HG03432 (cell line): Measurements from ENCODE around the gene RAD51D.
A peak's percentile ranks its signal among the peaks of the same experiment; 100 is the strongest.
"Not testable (repeated sequence)": the region's sequence is repeated elsewhere in the genome, so short reads cannot be mapped to it uniquely, and the experiment has no call there.

Experiments used
- ATAC-seq: cut with Tn5 transposase; IDR thresholded peaks from one replicate; pipeline ENCODE4 v1.9.1; 2021; ENCODE audit warnings: mild to moderate bottlenecking, moderate library complexity; ENCODE audit not compliant: unreplicated experiment

RAD51D gene

DNA sequence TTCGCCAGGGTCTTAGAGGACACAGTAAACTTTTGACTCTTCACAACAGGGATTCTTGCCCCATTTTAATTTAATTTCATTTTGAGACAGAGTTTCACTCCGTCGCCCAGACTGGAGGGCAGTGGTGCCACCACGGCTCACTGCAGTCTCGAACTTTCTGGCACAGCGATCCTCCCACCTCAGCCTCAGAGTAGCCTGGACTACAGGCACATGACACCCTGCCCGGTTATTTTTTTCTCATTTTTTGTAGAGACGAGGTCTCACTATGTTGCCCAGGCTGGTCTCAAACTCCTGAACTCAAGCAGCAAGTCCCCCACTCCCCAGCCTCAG, 22.8 kb upstream of the RAD51D start:
- peak; percentile 18 for ATAC-seq

GRCh38 chr17:35141681-35142466, 22.2 kb upstream of the RAD51D start, which contains the start of gene NLE1:
Gene NLE1 (minus strand): TSS chr17:35142303. CDS start chr17:35142275, 28 bp downstream.
- ATAC-seq = peak; percentile 89

- no peak for ATAC-seq
These were observed 18.6 kb upstream of the RAD51D start for GRCh38 chr17:35138218-35138617.

DNA sequence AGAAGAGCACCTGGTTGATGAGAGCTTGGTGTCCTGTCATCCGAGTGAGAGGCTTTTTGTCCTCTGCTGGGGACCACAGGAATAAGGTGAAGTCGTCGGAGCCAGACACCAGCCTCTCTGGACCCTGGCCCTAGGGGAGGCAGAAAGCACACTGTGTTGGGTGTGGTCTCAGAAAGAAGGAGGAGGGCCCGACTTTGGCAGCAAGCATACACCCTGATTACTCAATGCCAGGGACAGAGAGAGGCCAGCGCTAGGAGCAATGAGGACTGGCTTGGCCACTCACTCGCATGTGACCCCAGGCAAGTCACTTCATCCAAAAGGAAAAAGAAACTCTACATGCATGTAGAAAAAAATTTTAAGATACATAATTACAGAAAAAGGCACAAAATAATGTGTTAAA, 15.7 kb upstream of the RAD51D start:
- no peak for ATAC-seq

DNA sequence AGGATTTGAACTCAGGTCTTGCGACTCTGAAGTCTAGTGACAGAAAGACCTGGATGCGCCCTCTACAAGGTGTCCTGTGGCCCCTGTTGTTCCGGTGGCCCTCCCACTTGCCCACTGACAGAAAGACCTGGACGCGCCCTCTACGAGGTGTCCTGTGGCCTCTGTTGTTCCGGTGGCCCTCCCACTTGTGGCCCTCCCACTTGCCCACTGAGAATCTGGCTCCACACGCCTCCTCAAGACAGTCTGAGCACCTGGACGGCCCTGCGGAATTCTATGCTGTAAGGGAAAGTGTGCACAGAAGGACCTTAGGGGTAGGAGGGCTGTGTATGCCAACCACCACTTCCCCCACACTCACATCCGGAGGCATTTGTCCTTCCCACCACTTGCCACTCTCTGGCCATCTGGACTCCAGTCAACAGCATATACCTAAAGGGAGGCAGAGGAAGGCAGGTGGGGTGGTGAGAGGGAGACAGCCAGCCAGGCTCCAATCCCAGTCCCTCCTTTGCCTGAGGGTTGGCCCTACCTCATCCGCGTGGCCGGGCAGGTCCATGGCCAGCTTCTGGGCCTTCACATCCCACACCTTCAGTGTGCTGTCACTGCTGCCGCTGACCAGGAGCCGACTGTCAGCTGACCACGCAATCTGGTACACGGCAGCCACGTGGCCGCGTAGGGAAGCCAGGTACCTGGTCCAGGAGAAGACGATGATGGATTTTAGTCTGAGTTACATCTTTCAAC, 13.3 kb upstream of the RAD51D start:
- no peak for ATAC-seq

DNA sequence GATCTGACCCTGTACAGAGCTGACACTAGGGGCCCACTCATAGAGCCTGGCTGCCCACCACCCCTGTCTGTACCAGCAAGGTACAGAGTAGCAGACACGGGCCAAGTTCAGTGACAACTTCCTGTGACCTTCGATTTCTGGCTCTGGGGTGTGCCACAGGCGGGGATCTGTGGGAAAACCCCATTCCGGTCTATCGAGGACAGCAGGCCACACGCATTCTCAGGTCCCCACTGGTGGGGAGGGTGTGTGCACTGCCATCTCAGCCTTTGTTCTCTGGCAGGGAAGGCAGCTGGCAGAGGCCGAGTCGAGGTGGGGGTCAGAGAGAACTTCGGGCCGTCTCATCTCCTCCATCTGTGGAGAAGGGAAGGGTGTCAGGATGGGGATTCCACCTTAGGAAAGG, 12.4 kb upstream of the RAD51D start:
- ATAC-seq = no peak

DNA sequence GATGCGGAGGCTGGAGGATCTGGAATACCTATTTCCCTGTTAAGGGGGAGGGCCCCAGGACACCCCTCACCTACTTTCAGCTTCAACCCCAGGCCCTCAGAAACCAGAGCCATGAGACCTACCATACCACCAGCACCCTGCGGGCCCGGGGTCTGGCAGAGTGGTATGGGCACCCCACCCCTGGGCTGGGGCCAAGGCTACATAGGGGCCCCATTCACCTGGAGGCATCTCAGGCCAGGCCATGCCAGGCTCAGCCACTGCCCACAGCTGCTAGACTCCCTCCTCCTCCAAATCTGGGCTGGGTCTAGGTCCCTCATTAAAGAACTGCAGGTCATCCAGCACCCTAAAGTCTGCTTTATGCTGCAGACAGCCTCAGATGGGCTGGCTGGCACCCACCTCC, 10.7 kb upstream of the RAD51D start:
- no peak for ATAC-seq

DNA sequence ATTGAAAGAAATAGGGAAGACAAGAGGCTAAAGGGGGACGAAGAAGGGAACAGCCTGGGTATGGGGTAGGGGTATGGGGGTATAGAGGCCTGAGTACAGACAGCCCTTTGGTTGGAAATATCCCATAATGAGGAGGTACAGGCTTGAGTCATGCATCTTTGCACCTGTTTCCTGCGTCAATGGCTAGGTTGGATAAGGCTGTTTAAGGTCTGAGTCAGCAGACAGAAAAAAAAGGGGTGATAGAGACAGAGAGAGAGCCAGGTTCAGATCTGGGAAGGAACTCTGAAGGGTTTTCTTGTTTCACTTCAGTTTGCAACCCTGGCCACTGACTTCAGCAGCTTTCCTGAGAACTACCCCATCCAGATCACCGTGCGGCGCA, 10.3 kb upstream of the RAD51D start:
- no peak for ATAC-seq

DNA sequence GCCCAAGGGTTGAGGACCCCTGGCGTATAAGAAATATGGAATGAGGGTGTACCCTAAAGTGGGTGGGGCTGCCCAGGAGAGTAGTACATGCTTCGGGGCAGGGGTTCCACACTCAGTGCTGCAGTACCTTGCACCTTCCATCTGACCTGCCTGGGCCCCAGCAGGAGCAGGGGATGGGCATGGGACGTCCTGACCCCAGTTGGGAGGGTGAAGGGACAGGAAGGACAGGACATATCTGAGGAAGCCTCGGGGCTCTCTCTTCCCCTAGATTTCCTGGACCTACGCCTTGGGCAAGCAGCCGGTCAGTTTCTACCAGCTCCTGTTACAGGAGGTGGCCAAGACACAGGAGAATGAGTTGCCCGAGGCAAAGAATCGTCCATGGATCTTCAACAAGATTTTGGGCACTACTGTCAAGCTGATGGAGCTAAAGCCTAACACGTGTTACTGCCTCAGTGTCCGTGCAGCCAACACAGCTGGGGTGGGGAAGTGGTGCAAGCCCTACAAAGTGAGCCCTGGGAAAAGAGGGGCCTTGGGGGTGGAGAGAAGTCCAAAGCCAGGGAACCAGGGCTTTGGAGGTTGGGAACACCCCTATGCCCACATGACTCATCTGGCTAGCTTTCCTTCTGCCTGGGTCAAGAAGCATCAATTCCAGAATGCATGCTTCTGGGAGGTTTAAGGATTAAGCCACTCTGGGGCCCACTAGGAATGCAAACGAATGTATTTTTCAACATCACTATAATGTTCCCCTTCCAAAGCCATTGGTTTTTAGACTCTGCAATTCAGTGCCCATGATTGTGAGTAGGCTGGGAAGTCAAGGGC, 9.7 kb upstream of the RAD51D start:
- ATAC-seq = no peak

- no peak for ATAC-seq
These were observed 8.3 kb upstream of the RAD51D start for GRCh38 chr17:35127751-35128514.

DNA sequence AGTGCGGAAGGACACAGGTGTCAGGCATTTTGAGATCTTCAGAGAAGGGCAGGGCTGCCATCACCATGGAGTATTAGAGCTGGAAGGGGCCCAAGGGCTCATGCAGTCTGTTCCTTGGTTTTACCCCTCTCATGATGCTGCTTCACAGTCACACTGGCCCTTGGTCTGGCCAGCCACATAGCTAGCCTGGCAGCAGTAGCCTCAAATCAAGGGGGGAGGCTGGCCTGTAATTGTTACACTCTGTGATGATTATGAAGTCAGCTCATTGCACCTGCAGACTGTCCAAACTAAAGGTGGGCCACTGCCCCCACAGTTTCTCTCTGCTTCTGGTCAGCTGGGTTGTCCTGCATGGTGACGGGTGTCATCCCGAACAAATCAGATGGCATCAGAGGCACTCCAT, 1.7 kb upstream of the RAD51D start, which contains the start of gene FNDC8:
TSS of gene FNDC8 (plus strand) at position 301 of the 400 bp plus-strand sequence. CDS start at position 380, 79 bp downstream.
- no peak for ATAC-seq

- ATAC-seq = no peak
These were observed 1.7 kb downstream of the RAD51D start for GRCh38 chr17:35117984-35118383.

DNA sequence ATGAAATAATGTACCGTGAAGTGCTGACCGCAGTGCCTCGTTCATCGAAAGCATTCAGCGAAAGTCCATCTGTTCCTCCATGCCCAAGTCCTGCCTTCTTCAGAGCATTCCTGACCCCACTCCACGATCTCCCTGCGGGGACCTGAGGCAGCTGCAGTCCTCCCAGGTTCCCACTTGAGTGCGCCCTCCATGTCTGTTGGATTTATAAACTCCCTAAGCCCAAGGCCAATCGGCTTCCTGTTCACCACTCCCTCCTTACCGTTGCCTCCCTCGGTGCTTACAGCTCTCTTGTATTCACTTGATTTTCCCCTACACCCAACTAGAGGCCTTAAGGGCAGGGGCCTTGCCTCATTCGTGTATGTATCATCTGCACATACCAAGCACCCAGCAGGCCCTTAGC, 2.8 kb downstream of the RAD51D start:
- ATAC-seq = no peak

DNA sequence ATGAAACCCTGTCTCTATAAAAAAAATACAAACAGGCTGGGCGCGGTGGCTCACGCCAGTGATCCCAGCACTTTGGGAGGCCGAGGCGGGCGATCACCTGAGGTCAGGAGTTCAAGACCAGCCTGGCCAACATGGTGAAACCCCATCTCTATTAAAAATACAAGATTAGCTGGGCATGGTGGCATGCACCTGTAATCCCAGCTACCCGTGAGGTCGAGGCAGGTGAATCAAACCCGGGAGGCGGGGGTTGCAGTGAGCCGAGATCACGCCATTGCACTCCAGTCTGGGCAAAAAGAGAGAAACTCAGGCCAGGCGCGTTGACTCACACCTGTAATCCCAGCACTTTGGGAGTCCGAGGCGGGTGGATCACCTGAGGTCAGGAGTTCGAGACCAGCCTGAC, 8.9 kb downstream of the RAD51D start:
- ATAC-seq = not testable (repeated sequence)

GRCh38 chr17:35104844-35105450, 14.7 kb downstream of the RAD51D start:
- no peak for ATAC-seq

DNA sequence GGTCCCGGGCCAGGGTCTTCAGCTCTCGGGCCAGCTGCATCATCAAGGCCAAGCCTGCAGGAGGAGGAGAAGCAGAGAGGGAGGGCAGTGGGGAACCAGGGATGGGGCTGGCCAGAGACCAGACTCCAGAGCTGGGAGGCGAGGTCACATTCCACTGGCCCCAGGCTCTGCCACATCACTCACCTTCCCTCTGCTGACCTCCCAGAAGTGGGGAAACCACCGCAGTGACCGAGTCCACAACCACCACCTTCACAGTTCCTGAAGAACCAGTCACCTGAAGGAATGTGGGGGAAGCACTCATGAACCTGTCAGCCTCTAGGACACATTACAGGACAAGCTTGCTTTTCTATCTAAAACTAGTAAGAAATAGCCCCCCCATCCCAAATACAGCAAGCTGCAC, 16.4 kb downstream of the RAD51D start:
- no peak for ATAC-seq

DNA sequence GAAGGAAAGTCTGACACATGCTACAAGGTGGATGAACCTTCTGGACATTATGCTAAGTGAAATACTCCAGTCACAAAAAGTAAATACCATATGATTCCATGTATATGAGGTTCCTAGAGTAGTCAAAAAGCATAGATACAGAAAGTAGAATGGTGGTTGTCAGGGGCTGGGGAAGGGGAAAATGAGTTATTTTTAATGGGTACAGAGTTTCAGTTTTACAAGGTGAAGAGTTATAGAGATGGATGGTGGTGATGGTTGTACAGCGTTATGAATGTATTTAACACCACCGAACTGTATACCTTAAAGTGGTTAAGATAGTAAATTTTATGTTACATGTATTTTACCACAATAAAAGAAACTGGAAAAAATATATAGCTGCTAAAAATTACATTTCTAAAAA, 17.9 kb downstream of the RAD51D start:
- no peak for ATAC-seq

GRCh38 chr17:35101036-35101435, 18.6 kb downstream of the RAD51D start:
- ATAC-seq = no peak

DNA sequence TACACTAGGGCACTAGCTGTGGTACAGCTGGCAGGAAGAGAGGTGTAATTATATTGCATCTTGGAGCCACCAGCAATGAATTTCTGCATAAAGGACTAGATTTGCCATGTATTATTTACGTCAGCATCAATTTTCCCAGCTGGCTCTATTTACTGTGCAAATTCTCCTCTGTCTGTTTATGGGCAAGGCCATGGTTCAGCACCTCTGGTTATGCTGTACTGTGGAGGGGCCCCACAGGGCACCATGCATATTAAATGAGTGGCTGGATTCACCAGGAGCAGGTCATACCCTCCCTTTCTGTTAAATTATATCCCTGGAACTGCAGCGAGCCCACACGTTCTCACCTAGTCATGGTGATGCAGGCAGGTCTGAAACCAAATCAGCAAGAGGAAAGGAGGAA, 19.8 kb downstream of the RAD51D start:
- ATAC-seq = no peak

DNA sequence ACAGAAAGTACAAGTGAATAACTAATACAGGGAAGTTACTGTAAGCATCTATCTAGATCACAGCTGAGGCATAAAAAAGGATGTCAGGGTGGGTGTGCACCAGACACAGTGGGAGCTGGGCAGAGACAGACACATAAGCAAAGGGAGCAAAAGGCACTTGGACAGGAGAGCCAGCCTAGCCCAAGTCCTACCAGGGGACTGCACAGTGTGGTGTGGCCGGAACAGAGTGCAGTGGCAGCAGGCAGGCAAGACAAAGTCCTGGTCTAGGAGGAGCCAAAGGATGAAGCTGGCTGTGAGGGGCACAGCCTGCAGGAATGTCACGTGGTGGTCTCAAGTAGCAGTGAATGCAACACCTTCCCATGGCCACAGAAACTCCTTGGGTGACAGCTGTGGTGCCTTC, 21.9 kb downstream of the RAD51D start:
- no peak for ATAC-seq
